ENCODE data around the gene FCER1G. TPM values are rescaled to one million over a fixed set of nuclear protein-coding genes. Genes with fewer than 3 reads are reported as not detected.

The FCER1G gene
- total RNA-seq, 1 donor from 2014 or later: 0.26 TPM

DNA sequence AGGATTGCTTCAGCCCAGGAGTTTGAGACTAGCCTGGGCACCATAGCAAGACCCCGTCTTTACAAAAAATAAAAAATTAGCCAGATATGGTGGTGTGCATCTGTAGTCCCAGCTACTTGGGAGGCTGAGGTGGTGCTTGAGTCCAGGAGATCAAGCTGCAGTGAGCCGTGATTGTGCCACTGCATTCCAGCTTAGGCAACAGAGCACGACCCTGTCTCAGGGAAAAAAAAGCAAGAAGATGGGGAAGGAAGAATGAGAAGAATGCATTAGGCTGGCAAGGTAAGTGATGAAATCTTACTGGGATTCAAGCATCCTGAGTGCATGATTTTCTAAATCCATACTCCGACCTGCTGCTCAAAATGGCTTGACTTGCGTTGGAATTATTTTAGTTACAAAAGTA, 50.2 kb downstream of the FCER1G start:
- DNase-seq (ENCODE audit: low read depth, low spot score): no peak

DNA sequence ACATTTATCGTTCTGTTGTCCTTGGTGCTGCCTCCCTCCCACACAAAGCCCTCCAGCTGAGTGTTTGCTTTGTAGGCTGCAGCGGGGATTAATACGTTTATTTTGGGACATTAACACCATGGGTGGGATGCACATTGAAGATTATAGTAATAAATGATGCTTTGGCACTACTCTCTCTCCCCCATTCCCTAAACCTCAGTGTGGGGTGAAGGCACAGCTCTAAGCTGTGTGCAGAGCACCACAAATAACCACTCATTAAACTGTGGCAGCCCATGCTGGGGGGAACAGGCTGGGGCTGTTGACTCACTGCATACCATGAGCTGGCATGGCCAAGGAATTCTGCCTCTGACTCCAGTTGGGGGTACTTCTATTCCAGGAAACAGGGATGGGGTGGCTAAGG, 51.1 kb downstream of the FCER1G start:
- no peak for DNase-seq (ENCODE audit: low read depth, low spot score)

DNA sequence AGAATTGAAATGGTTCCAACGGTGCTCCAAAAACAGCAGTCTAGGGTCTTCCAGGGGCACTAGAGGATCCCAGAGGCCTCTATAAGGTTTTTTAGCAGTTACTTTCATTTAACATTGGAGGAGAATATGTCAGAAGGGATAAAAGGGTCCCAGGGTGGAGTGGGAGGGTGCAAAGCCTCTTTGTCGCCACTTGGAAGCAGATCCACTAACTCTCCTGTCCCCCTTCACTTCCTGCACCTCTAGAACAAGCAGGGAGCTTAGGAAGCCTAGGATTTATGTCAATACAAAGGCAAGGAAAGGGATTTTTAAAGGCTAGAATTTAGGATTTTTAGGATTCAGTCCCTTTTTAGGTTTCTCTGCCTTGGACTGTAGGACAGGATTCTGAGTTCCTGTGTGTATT, 51.7 kb downstream of the FCER1G start:
- DNase-seq (ENCODE audit: low read depth, low spot score): no peak

DNA sequence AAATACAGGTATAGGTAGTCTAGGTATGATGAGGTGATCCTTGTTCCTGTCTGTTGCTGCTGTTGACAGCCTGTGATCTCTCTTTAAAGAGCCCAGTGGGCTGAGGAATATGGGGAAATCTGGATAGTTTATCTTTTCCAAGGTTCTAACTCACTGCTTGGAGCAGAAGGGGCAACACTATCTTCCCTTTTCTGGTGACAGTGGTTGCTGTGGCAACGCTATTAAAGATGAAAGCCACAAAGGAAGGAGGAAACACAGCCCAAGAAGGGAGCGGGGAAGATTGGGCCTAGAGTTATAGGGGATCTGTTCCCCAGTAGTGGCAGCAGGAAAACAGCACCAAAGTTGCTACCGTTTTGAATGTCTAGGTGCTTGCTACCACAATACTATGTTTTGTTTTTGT, 52.2 kb downstream of the FCER1G start:
- DNase-seq (ENCODE audit: low read depth, low spot score): no peak

Other genes with a start within 250 kb of the FCER1G start
- gene F11R, start 194.1 kb upstream of the FCER1G start, total RNA-seq: 242 and 246 TPM in 2 replicates
- 19.1 and 44.2 TPM in 2 replicates for gene TSTD1, start 176.3 kb upstream of the FCER1G start, total RNA-seq
- gene USF1, start 169.3 kb upstream of the FCER1G start, total RNA-seq: 95.7 and 127 TPM in 2 replicates
- gene ARHGAP30, start 145.4 kb upstream of the FCER1G start, total RNA-seq: 0.04 TPM in 1 of 2 replicates, not detected in the other
- gene NECTIN4, start 125.7 kb upstream of the FCER1G start, total RNA-seq: 0.14 and 0.53 TPM in 2 replicates
- 0.60 and 0.86 TPM in 2 replicates for gene KLHDC9, start 116.9 kb upstream of the FCER1G start, total RNA-seq
- gene PFDN2, start 97.3 kb upstream of the FCER1G start, total RNA-seq: 56.3 and 93.2 TPM in 2 replicates
- 11.3 and 14.3 TPM in 2 replicates for gene NIT1, start 97.2 kb upstream of the FCER1G start, total RNA-seq
- gene DEDD, start 82.6 kb upstream of the FCER1G start, total RNA-seq: 38.8 and 56.2 TPM in 2 replicates
- 124 and 130 TPM in 2 replicates for gene UFC1, start 61.3 kb upstream of the FCER1G start, total RNA-seq
- gene USP21, start 55.8 kb upstream of the FCER1G start, total RNA-seq: 4.6 and 8.3 TPM in 2 replicates
- 16.0 and 19.1 TPM in 2 replicates for gene PPOX, start 48.9 kb upstream of the FCER1G start, total RNA-seq
- gene B4GALT3, start 37.8 kb upstream of the FCER1G start, total RNA-seq: 24.7 and 25.9 TPM in 2 replicates
- 26.8 and 43.7 TPM in 2 replicates for gene ADAMTS4, start 16.2 kb upstream of the FCER1G start, total RNA-seq
- 200 and 232 TPM in 2 replicates for gene NDUFS2, start 12.9 kb upstream of the FCER1G start, total RNA-seq
- gene APOA2, start 8.3 kb downstream of the FCER1G start, total RNA-seq: not detected in 2 replicates
- gene TOMM40L, start 10.8 kb downstream of the FCER1G start, total RNA-seq: 20.4 and 29.7 TPM in 2 replicates
- gene NR1I3, start 22.9 kb downstream of the FCER1G start, total RNA-seq: not detected in 2 replicates
- gene PCP4L1, start 43.5 kb downstream of the FCER1G start, total RNA-seq: not detected in 2 replicates
- gene MPZ, start 94.7 kb downstream of the FCER1G start, total RNA-seq: 0.95 and 0.99 TPM in 2 replicates
- gene SDHC, start 99.1 kb downstream of the FCER1G start, total RNA-seq: 31.2 and 36.0 TPM in 2 replicates
- not detected in 2 replicates for gene CFAP126, start 152.6 kb downstream of the FCER1G start, total RNA-seq